GM12874 (cell line): Measurements from ENCODE around the gene IFT27.

Source experiments
- CTCF ChIP-seq: IDR thresholded peaks from 2 replicates; pipeline ENCODE4 v1.5.1; 2011; ENCODE audit warnings: low read depth, mild to moderate bottlenecking, control low read depth, low read length, moderate library complexity; ENCODE audit not compliant: insufficient read depth

The IFT27 gene

GRCh38 chr22:36775964-36776669, at the start of gene IFT27:
IFT27 (minus strand) TSS chr22:36776119; CDS start chr22:36775707, 412 bp downstream.
- TF ChIP-seq CTCF: no peak

- TF ChIP-seq CTCF: no peak
These were observed 48.7 kb upstream of the IFT27 start for GRCh38 chr22:36824655-36825054.

GRCh38 chr22:36823186-36823839, 47.4 kb upstream of the IFT27 start:
- no peak for TF ChIP-seq CTCF

- TF ChIP-seq CTCF: no peak
These were observed 46.7 kb upstream of the IFT27 start for GRCh38 chr22:36822581-36822980.

- TF ChIP-seq CTCF: no peak
These were observed 43.2 kb upstream of the IFT27 start for GRCh38 chr22:36819112-36819511.

- no peak for TF ChIP-seq CTCF
These were observed 42.2 kb upstream of the IFT27 start for GRCh38 chr22:36818010-36818642.

- TF ChIP-seq CTCF: no peak
These were observed 41.6 kb upstream of the IFT27 start for GRCh38 chr22:36817525-36817848.
